ENCODE results near the gene RPL10A. TPM values are rescaled to one million over a fixed set of nuclear protein-coding genes. Genes with fewer than 3 reads are reported as not detected.
A peak's percentile ranks its signal among the peaks of the same experiment; 100 is the strongest.

Gene RPL10A
- total and polyA plus RNA-seq, 3 donors from 2014 or later: 305 to 768 (median 538) TPM

GRCh38 chr6:35445691-35446090 is 22.5 kb upstream of the RPL10A start:
- Histone ChIP-seq H3K4me3 (no peak overlapping the region), H3K27me3 (no peaks in the 10 kb centered on the region), H3K4me1 (no peaks in the 10 kb centered on the region), H3K27ac (no peak overlapping the region), H3K9me3 (no peaks in the 10 kb centered on the region), H3K36me3 (ENCODE audit: low read depth, missing control alignments) (no peaks in the 10 kb centered on the region)
- TF ChIP-seq POLR2A (IDR thresholded peaks at IDR 0.05): no peak
- no peak for TF ChIP-seq CTCF (IDR thresholded peaks at IDR 0.05)
- no peak for DNase-seq
- WGBS, 2 donors: 91 to 97% methylated on average over 6 to 7 of the region's 7 CpGs
- intact Hi-C loops (cut with DNase I; ENCODE audit: low total_unique reads): loop anchor here (5.0 kb wide), 1 partner anchor 103 kb away; the partner anchor contains the start of gene PPARD

GRCh38 chr6:35448191-35448590 is 20.0 kb upstream of the RPL10A start:
- Histone ChIP-seq H3K27ac (no peak overlapping the region), H3K4me3 (no peak overlapping the region), H3K9me3 (no peaks in the 10 kb centered on the region), H3K4me1 (peaks cover 9% of the 10 kb centered on the region), H3K27me3 (no peaks in the 10 kb centered on the region), H3K36me3 (ENCODE audit: low read depth, missing control alignments) (no peaks in the 10 kb centered on the region)
- no peak for TF ChIP-seq POLR2A (IDR thresholded peaks at IDR 0.05)
- TF ChIP-seq CTCF (IDR thresholded peaks at IDR 0.05): no peak
- 71 to 79% methylated on average over 7 of the region's 7 CpGs for WGBS, 2 donors
- no peak for DNase-seq
- intact Hi-C loops (cut with DNase I; ENCODE audit: low total_unique reads): loop anchor here (5.0 kb wide), 1 partner anchor 106 kb away; the partner anchor contains the start of gene PPARD

GRCh38 chr6:35449287-35449881 is 18.8 kb upstream of the RPL10A start:
- 43 to 45% methylated on average over 14 of the region's 14 CpGs for WGBS, 2 donors
- TF ChIP-seq POLR2A (IDR thresholded peaks at IDR 0.05): no peak
- TF ChIP-seq CTCF (IDR thresholded peaks at IDR 0.05): peak; percentile 54 to 71 (median 67)
- peak; percentile 36 for DNase-seq
- Histone ChIP-seq H3K27me3 (no peaks in the 10 kb centered on the region), H3K9me3 (no peaks in the 10 kb centered on the region), H3K36me3 (ENCODE audit: low read depth, missing control alignments) (no peaks in the 10 kb centered on the region), H3K27ac (no peak overlapping the region), H3K4me1 (peaks cover 14% of the 10 kb centered on the region), H3K4me3 (no peak overlapping the region)
- intact Hi-C loops (cut with DNase I; ENCODE audit: low total_unique reads): loop anchor here (5.0 kb wide), 1 partner anchor 107 kb away; the partner anchor contains the start of gene PPARD

GRCh38 chr6:35451354-35452182 is 16.6 kb upstream of the RPL10A start:
- TF ChIP-seq CTCF (IDR thresholded peaks at IDR 0.05) (no peak), POLR2A (IDR thresholded peaks at IDR 0.05) (no peak)
- Histone ChIP-seq H3K9me3 (no peaks in the 10 kb centered on the region), H3K4me3 (peak overlapping the region; percentile 61 to 67), H3K27me3 (no peaks in the 10 kb centered on the region), H3K27ac (peak overlapping the region in 1 of 2 donors; percentile 74), H3K4me1 (peaks cover 14% of the 10 kb centered on the region), H3K36me3 (ENCODE audit: low read depth, missing control alignments) (no peaks in the 10 kb centered on the region)
- intact Hi-C loops (cut with DNase I; ENCODE audit: low total_unique reads): loop anchor here (5.0 kb wide), 1 partner anchor 94 kb away; no protein-coding TSS in a partner anchor
- 11 to 14% methylated on average over 20 of the region's 20 CpGs for WGBS, 2 donors
- no peak for DNase-seq
